Nephron (organoid): ENCODE results near the gene ARHGDIA.

Experiments used
- H3K27ac Mint-ChIP-seq, 3 experiments: 2 replicates each; pipeline ENCODE4 v1.8.0; 2020; ENCODE audit warnings: mixed read lengths in 3 of 3, mild to moderate bottlenecking in 2 of 3, moderate library complexity in 1 of 3
- H3K27me3 Mint-ChIP-seq: 2 replicates; pipeline ENCODE4 v1.8.0; 2021; ENCODE audit warnings: low read depth, mild to moderate bottlenecking, moderate library complexity, mixed read lengths
- H3K36me3 Mint-ChIP-seq: 2 replicates; pipeline ENCODE4 v1.8.0; 2020; ENCODE audit warnings: low read depth, mixed read lengths
- H3K4me1 Mint-ChIP-seq: 2 replicates; pipeline ENCODE4 v1.8.0; 2020; ENCODE audit warnings: mixed read lengths
- H3K4me3 Mint-ChIP-seq, 3 experiments: 2 replicates each; pipeline ENCODE4 v1.8.0; 2020; ENCODE audit warnings: mild to moderate bottlenecking in 3 of 3, mixed read lengths in 3 of 3, moderate library complexity in 2 of 3
- H3K9me3 Mint-ChIP-seq: 2 replicates; pipeline ENCODE4 v1.8.0; 2020; ENCODE audit warnings: mixed read lengths
- CTCF ChIP-seq, 3 experiments: fragments of 200-600 bp; sonication (generic); IDR thresholded peaks; one replicate each; pipeline ENCODE4 v1.5.0; 2021; ENCODE audit warnings: antibody characterized with exemption in 3 of 3; ENCODE audit not compliant: unreplicated experiment in 3 of 3

The ARHGDIA gene

GRCh38 chr17:81863833-81864768 is 7.0 kb downstream of the ARHGDIA start:
- no peaks in the 10 kb centered on the region for H3K27me3 Mint-ChIP-seq
- H3K4me3 Mint-ChIP-seq, result peak overlapping the region; percentile 78 to 87 (median 84)
- TF ChIP-seq CTCF (IDR thresholded peaks at IDR 0.05; ENCODE audit: unreplicated experiment in 3 of 3), result no peak
- peak overlapping the region; percentile 61 to 77 (median 74) for H3K27ac Mint-ChIP-seq
- peaks cover 12% of the 10 kb centered on the region for H3K36me3 Mint-ChIP-seq
- no peaks in the 10 kb centered on the region for H3K9me3 Mint-ChIP-seq
- H3K4me1 Mint-ChIP-seq, result peaks cover 23% of the 10 kb centered on the region

- Mint-ChIP-seq H3K4me1 (peaks cover 24% of the 10 kb centered on the region), H3K4me3 (peak overlapping the region; percentile 78 to 87 (median 84)), H3K27ac (peak overlapping the region; percentile 61 to 77 (median 74)), H3K9me3 (no peaks in the 10 kb centered on the region), H3K36me3 (peaks cover 13% of the 10 kb centered on the region), H3K27me3 (no peaks in the 10 kb centered on the region)
- no peak for TF ChIP-seq CTCF (IDR thresholded peaks at IDR 0.05; ENCODE audit: unreplicated experiment in 3 of 3)
These were observed 7.9 kb downstream of the ARHGDIA start for GRCh38 chr17:81863123-81863675.

DNA sequence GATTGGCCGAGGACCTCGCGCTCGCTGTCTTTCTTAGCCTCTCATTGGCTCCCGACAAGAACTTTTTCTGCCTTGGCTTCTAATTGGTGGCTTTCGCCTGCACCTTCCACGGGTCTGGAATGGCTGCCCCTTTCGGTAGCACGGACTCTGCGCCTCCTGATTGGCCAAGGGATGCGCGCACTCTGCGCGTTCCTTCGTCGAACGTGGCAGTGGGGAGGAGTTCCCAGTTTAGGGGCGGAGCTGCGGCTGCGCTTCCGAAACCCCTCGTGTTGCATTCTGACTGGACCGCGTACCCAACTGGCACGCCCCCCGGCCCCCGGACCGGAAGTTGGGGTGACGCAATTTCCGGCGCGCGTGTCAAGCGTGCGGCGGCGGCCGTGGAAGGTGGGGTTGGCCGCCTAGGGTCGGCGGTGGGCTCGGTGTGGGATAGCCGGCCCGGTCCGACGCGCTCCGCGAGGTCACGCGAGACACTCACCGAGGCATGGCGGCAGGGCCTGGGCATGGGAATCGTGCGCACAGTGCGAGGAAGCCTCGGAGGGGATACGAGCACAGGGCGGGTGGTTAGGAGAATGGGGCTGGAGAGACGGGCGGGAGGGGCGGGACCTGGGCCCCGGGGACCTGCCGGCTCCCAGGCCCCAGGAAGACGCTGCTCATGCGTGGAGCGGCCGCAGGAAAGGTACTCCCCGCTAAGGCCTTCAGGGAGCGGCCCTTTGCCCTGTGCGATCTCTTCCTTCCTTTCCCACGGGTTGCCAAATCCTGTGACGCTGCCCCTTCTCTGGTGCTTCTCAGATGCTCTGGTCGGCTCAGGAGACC is 10.2 kb downstream of the ARHGDIA start:
- Mint-ChIP-seq H3K4me1 (peaks cover 21% of the 10 kb centered on the region), H3K36me3 (peaks cover 22% of the 10 kb centered on the region), H3K4me3 (peak overlapping the region; percentile 87 to 94 (median 92)), H3K27ac (peak overlapping the region; percentile 63 to 95 (median 82)), H3K27me3 (no peaks in the 10 kb centered on the region), H3K9me3 (no peaks in the 10 kb centered on the region)
- no peak for TF ChIP-seq CTCF (IDR thresholded peaks at IDR 0.05; ENCODE audit: unreplicated experiment in 3 of 3)

GRCh38 chr17:81859906-81860755 is 11.0 kb downstream of the ARHGDIA start, which contains the start of gene P4HB:
Gene P4HB, minus strand, starts transcription at chr17:81860535. Its CDS starts 64 bp downstream, at chr17:81860471.
- H3K9me3 Mint-ChIP-seq, result no peaks in the 10 kb centered on the region
- H3K27me3 Mint-ChIP-seq, result no peaks in the 10 kb centered on the region
- H3K27ac Mint-ChIP-seq, result peak within 1 kb of the TSS; percentile 63 to 95 (median 83)
- peaks cover 21% of the 10 kb centered on the region for H3K4me1 Mint-ChIP-seq
- TF ChIP-seq CTCF (IDR thresholded peaks at IDR 0.05; ENCODE audit: unreplicated experiment in 3 of 3), result no peak
- H3K4me3 Mint-ChIP-seq, result peak within 1 kb of the TSS; percentile 94 to 97 (median 96)
- peaks cover 28% of the 10 kb centered on the region for H3K36me3 Mint-ChIP-seq
